B cell (primary cell): ENCODE data around the gene ANKS6. TPM values are rescaled to one million over a fixed set of nuclear protein-coding genes. Genes with fewer than 3 reads are reported as not detected.

Source experiments
- ATAC-seq: fragments of 200-7000 bp; cut with Tn5 transposase; one replicate; pipeline ENCODE4 v1.10.0; 2021; ENCODE audit warnings: low read depth, mild to moderate bottlenecking, moderate number of reproducible peaks, moderate library complexity
- CTCF ChIA-PET: fragments of 350-600 bp; sonication (Branson Sonifier 250); formaldehyde crosslinking; loops from one replicate; lab custom pipeline; 2021; ENCODE audit warnings: antibody characterized with exemption, inconsistent platforms; lab: Charles Lee
- POLR2A ChIA-PET: fragments of 350-600 bp; sonication (Branson Sonifier 250); formaldehyde crosslinking; loops from one replicate; lab custom pipeline; 2021; ENCODE audit warnings: antibody characterized with exemption; lab: Charles Lee
- DNase-seq: peaks from one replicate; pipeline ENCODE4 v3.0.0; 2013
- H2AFZ ChIP-seq: 2 replicates; pipeline ENCODE4 v1.6.1; 2012; ENCODE audit warnings: mild to moderate bottlenecking, low read depth, low read length; ENCODE audit not compliant: insufficient read depth, poor library complexity, severe bottlenecking
- H3K27ac ChIP-seq, 2 donors: 1 replicate in 1 of 2; 2 replicates in 1 of 2; pipeline ENCODE4 v1.5.1; 2012 to 2013; ENCODE audit warnings: low read length in 2 of 2, mild to moderate bottlenecking in 2 of 2, moderate library complexity in 1 of 2
- H3K27me3 ChIP-seq, 4 experiments: fragments of 200-600 bp in 1 of 4; sonication (generic) in 1 of 4; replicated peaks in 1 of 4; 1 replicate in 2 of 4; 2 replicates in 2 of 4; pipeline versions ENCODE4 v1.6.1 to v1.7.0; 2013 to 2016; ENCODE audit warnings: low read length in 3 of 4, mild to moderate bottlenecking in 2 of 4, mixed read lengths in 1 of 4, moderate library complexity in 1 of 4; ENCODE audit not compliant: insufficient read depth in 4 of 4, control insufficient read depth in 3 of 4; ENCODE audit errors: control extremely low read depth in 1 of 4
- H3K36me3 ChIP-seq, 2 experiments: replicated peaks in 1 of 2; 1 replicate in 1 of 2; 2 replicates in 1 of 2; pipeline versions ENCODE4 v1.6.1 to v1.7.1; 2013; ENCODE audit warnings: low read length in 1 of 2; ENCODE audit not compliant: insufficient read depth in 2 of 2, control insufficient read depth in 1 of 2; ENCODE audit errors: control extremely low read depth in 1 of 2, extremely low read depth in 1 of 2
- H3K4me1 ChIP-seq, 2 donors: fragments of 200-600 bp in 1 of 2; sonication (generic) in 1 of 2; 1 replicate in 1 of 2; 2 replicates in 1 of 2; pipeline versions ENCODE4 v1.5.1 to v1.6.1; 2013 to 2017; ENCODE audit warnings: low read length in 2 of 2; ENCODE audit not compliant: control insufficient read depth in 2 of 2, insufficient read depth in 2 of 2
- H3K4me2 ChIP-seq: replicated peaks from 2 replicates; pipeline ENCODE3; 2012; ENCODE audit warnings: mild to moderate bottlenecking, low read depth, low read length; ENCODE audit not compliant: poor library complexity, severe bottlenecking
- H3K4me3 ChIP-seq, 5 experiments: fragments of 200-600 bp in 1 of 5; sonication (generic) in 1 of 5; 1 replicate in 3 of 5; 2 replicates in 2 of 5; pipeline versions ENCODE4 v1.5.1 to v1.7.0; 2011 to 2016; ENCODE audit warnings: low read length in 4 of 5, mild to moderate bottlenecking in 4 of 5, low read depth in 2 of 5, control low read depth in 1 of 5, moderate library complexity in 1 of 5; ENCODE audit not compliant: insufficient read depth in 1 of 5; ENCODE audit errors: control extremely low read depth in 1 of 5, extremely low read depth in 1 of 5
- H3K79me2 ChIP-seq: fragments of 200-600 bp; sonication (generic); one replicate; pipeline ENCODE4 v1.6.0; 2016; ENCODE audit warnings: low read length; ENCODE audit not compliant: control insufficient read depth, insufficient read depth
- H3K9ac ChIP-seq: fragments of 200-600 bp; sonication (generic); 2 replicates; pipeline ENCODE4 v1.6.1; 2017; ENCODE audit warnings: mild to moderate bottlenecking, low read length, moderate library complexity
- H3K9me3 ChIP-seq, 3 donors: one replicate each; pipeline versions ENCODE4 v1.6.1 to v1.7.1; 2013; ENCODE audit warnings: low read length in 2 of 3; ENCODE audit not compliant: control insufficient read depth in 2 of 3, insufficient read depth in 1 of 3; ENCODE audit errors: control extremely low read depth in 1 of 3
- H4K20me1 ChIP-seq: 2 replicates; pipeline ENCODE4 v1.6.0; 2012; ENCODE audit warnings: mild to moderate bottlenecking, low read length; ENCODE audit not compliant: insufficient read depth, control insufficient read depth, poor library complexity, severe bottlenecking
- H3K27ac Mint-ChIP-seq: one replicate; pipeline ENCODE4 v1.8.0; 2021; ENCODE audit warnings: mixed read lengths
- H3K27me3 Mint-ChIP-seq: one replicate; pipeline ENCODE4 v1.8.0; 2021; ENCODE audit warnings: mixed read lengths
- H3K4me1 Mint-ChIP-seq: one replicate; pipeline ENCODE4 v1.8.0; 2021; ENCODE audit warnings: mixed read lengths
- H3K4me3 Mint-ChIP-seq: one replicate; pipeline ENCODE4 v1.8.0; 2021; ENCODE audit warnings: mixed read lengths
- H3K9me3 Mint-ChIP-seq: one replicate; pipeline ENCODE4 v1.8.0; 2022; ENCODE audit warnings: mixed read lengths; ENCODE audit not compliant: insufficient read depth
- EZH2 ChIP-seq: IDR thresholded peaks from 2 replicates; pipeline ENCODE4 v1.6.1; 2012; ENCODE audit warnings: borderline replicate concordance, low read depth, mild to moderate bottlenecking, moderate library complexity, low read length; ENCODE audit not compliant: insufficient read depth, poor library complexity, severe bottlenecking
- WGBS: methylation state at CpG from one replicate; pipeline ENCODE4 v1.1.5; 2013; ENCODE audit warnings: missing lambda C conversion rate; ENCODE audit not compliant: insufficient coverage; 5-methylcytosine and 5-hydroxymethylcytosine counted together
- intact Hi-C: fragments of 100-400 bp; cut with micrococcal nuclease; formaldehyde crosslinking; loops from one replicate; pipeline ENCODE4 v1.10.0; 2022
- polyA plus RNA-seq: library from polyadenylated mRNA; depleted of rRNA; stranded (reverse); fragments of >200 nt; gene quantifications from 2 replicates; pipeline ENCODE4 v1.2.3, GENCODE V29; 2012
- total RNA-seq, 2 donors: library from RNA; stranded (reverse); fragments of 120-200 nt in 1 of 2; gene quantifications; 1 replicate in 1 of 2; 2 replicates in 1 of 2; pipeline versions ENCODE4 v1.2.3 to v1.2.4, GENCODE V29; 2013 to 2022
- TF ChIP-seq, protein P1 (sequence below): fragments of 200-600 bp; IDR thresholded peaks from one replicate; pipeline ENCODE4 v1.8.0; 2022; ENCODE audit warnings: antibody characterized with exemption, mild to moderate bottlenecking

Gene ANKS6
- total and polyA plus RNA-seq, 2 donors (not counting 1 experiment from before 2014, with no cell fraction given): 11.4 to 16.1 TPM

- Histone ChIP-seq H3K9me3 (peaks cover 2 to 12% (median 2%) of the 10 kb centered on the region in 3 donors), H3K27ac (no peak overlapping the region), H3K4me1 (peaks cover 6 to 12% of the 10 kb centered on the region in 2 donors), H3K36me3 (no peaks in the 10 kb centered on the region), H3K79me2 (no peaks in the 10 kb centered on the region), H3K4me2 (no peak overlapping the region), H3K9ac (no peak overlapping the region), H3K4me3 (no peak overlapping the region), H2AFZ (no peak overlapping the region), H4K20me1 (no peaks in the 10 kb centered on the region), H3K27me3 (peaks cover 0 to 14% (median 2%) of the 10 kb centered on the region in 4 experiments)
- WGBS: 85% methylated on average over 2 of the region's 2 CpGs
- H3K9me3 Mint-ChIP-seq: no peaks in the 10 kb centered on the region
- ChIA-PET CTCF (no interaction called here), POLR2A (no interaction called here)
- TF ChIP-seq, protein P1, sequence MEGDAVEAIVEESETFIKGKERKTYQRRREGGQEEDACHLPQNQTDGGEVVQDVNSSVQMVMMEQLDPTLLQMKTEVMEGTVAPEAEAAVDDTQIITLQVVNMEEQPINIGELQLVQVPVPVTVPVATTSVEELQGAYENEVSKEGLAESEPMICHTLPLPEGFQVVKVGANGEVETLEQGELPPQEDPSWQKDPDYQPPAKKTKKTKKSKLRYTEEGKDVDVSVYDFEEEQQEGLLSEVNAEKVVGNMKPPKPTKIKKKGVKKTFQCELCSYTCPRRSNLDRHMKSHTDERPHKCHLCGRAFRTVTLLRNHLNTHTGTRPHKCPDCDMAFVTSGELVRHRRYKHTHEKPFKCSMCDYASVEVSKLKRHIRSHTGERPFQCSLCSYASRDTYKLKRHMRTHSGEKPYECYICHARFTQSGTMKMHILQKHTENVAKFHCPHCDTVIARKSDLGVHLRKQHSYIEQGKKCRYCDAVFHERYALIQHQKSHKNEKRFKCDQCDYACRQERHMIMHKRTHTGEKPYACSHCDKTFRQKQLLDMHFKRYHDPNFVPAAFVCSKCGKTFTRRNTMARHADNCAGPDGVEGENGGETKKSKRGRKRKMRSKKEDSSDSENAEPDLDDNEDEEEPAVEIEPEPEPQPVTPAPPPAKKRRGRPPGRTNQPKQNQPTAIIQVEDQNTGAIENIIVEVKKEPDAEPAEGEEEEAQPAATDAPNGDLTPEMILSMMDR: no peak
- TF ChIP-seq EZH2: no peak
- no peak for DNase-seq
- H3K27ac Mint-ChIP-seq: no peak overlapping the region
- no peak for ATAC-seq
- peaks cover 6% of the 10 kb centered on the region for H3K4me1 Mint-ChIP-seq
- intact Hi-C loops: no loop called here
- no peak overlapping the region for H3K4me3 Mint-ChIP-seq
- peaks cover 43% of the 10 kb centered on the region for H3K27me3 Mint-ChIP-seq
Observed at GRCh38 chr9:98721643-98722042, 74.7 kb downstream of the ANKS6 start.

DNA sequence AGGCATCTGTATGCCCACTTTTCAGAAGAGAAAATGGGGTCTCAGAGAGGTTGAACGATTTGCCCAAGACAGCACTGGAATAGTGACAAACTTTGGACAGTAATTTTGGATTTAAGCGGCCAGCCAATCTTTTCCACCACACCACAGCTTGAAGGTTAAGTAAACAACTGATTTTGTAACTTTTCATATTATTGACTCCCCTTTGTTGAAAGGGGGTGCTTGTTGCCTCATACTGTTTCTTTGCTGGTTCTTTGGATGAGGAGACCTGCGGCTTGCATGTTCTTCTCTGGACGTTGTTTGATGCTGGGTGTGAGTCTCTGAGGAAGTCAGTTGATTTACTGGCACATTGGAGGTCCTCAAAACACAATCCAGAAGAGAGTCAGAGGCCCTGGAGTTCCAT is 76.0 kb downstream of the ANKS6 start:
- H3K4me3 ChIP-seq: no peak overlapping the region
- no peaks in the 10 kb centered on the region for H3K9me3 Mint-ChIP-seq

More for the DNA sequence above, 76.0 kb downstream of the ANKS6 start:
- TF ChIP-seq, protein P1: no peak
- TF ChIP-seq EZH2: no peak
- ATAC-seq (no peak), DNase-seq (no peak)
- no peaks in the 10 kb centered on the region for H3K36me3 ChIP-seq
- intact Hi-C loops: no loop called here
- H3K4me1 Mint-ChIP-seq: no peaks in the 10 kb centered on the region
- H3K4me3 Mint-ChIP-seq: no peak overlapping the region
- ChIA-PET CTCF (no interaction called here), POLR2A (no interaction called here)
- H3K27me3 ChIP-seq: peaks cover 0 to 11% (median 2%) of the 10 kb centered on the region in 4 experiments
- WGBS: 83% methylated on average over 1 of the region's 4 CpGs
- H3K79me2 ChIP-seq: no peaks in the 10 kb centered on the region
- no peak overlapping the region for H3K4me2 ChIP-seq
- no peak overlapping the region for H3K9ac ChIP-seq
- H4K20me1 ChIP-seq: no peaks in the 10 kb centered on the region
- no peak overlapping the region for H2AFZ ChIP-seq
- H3K4me1 ChIP-seq: no peaks in the 10 kb centered on the region
- H3K27ac Mint-ChIP-seq: no peak overlapping the region
- H3K9me3 ChIP-seq: peaks cover 2 to 12% (median 2%) of the 10 kb centered on the region in 3 donors
- H3K27ac ChIP-seq: no peak overlapping the region
- H3K27me3 Mint-ChIP-seq: peaks cover 53% of the 10 kb centered on the region
